ACHN (cell line): Measurements from ENCODE around the gene KIRREL1.
A peak's percentile ranks its signal among the peaks of the same experiment; 100 is the strongest.

ENCODE experiments used
- DNase-seq: peaks from one replicate; pipeline ENCODE4 v3.0.0-alpha.2; 2015
- in situ Hi-C: cut with HindIII; loops from 2 replicates; pipeline ENCODE4 v1.10.0; 2017; ENCODE audit warnings: low sequenced_read_pairs, low pct_ligation_motif_present, low pct_unique_long_range_greater_than_20kb

The KIRREL1 gene

GRCh38 chr1:157968946-157969345 lies 24.5 kb upstream of the KIRREL1 start:
- DNase-seq = peak; percentile 57
- in situ Hi-C loops = loop anchor here (25.0 kb wide), 1 partner anchor 168 kb away; a partner anchor contains a TSS

- in situ Hi-C loops = loop anchor here (25.0 kb wide), 1 partner anchor 167 kb away; a partner anchor contains a TSS
- peak; percentile 79 for DNase-seq
Measured at GRCh38 chr1:157969697-157970485, 23.6 kb upstream of the KIRREL1 start.

- no peak for DNase-seq
- in situ Hi-C loops = loop anchor here (25.0 kb wide), 1 partner anchor 166 kb away; a partner anchor contains a TSS
Measured at GRCh38 chr1:157971769-157972168, 21.7 kb upstream of the KIRREL1 start.

- no peak for DNase-seq
- in situ Hi-C loops = no loop called here
Measured at GRCh38 chr1:157975228-157975950, 18.1 kb upstream of the KIRREL1 start.

- in situ Hi-C loops = no loop called here
- DNase-seq = no peak
Measured at GRCh38 chr1:157976888-157977287, 16.6 kb upstream of the KIRREL1 start.

- DNase-seq = no peak
- in situ Hi-C loops = no loop called here
Measured at GRCh38 chr1:157978586-157979403, 14.7 kb upstream of the KIRREL1 start.

GRCh38 chr1:157982136-157982535 lies 11.3 kb upstream of the KIRREL1 start:
- in situ Hi-C loops = no loop called here
- no peak for DNase-seq

GRCh38 chr1:157983787-157984186 lies 9.7 kb upstream of the KIRREL1 start:
- no peak for DNase-seq
- in situ Hi-C loops = no loop called here

GRCh38 chr1:157984469-157984868 lies 9.0 kb upstream of the KIRREL1 start:
- in situ Hi-C loops = no loop called here
- no peak for DNase-seq

GRCh38 chr1:157985473-157985872 lies 8.0 kb upstream of the KIRREL1 start:
- in situ Hi-C loops = no loop called here
- DNase-seq = no peak

- in situ Hi-C loops = no loop called here
Measured at GRCh38 chr1:157988002-157988401, 5.4 kb upstream of the KIRREL1 start.

GRCh38 chr1:157992031-157992832 lies 1.2 kb upstream of the KIRREL1 start:
- peak; percentile 72 for DNase-seq
- in situ Hi-C loops = no loop called here

More at GRCh38 chr1:157988002-157988401, 5.4 kb upstream of the KIRREL1 start:
- DNase-seq = no peak

GRCh38 chr1:157992833-157993146 lies 655 bp upstream of the KIRREL1 start:
- in situ Hi-C loops = no loop called here
- DNase-seq = no peak

GRCh38 chr1:157993918-157994605 lies 617 bp downstream of the KIRREL1 start:
- in situ Hi-C loops = no loop called here
- DNase-seq = no peak

- in situ Hi-C loops = no loop called here
Measured at GRCh38 chr1:157994704-157995582, 1.5 kb downstream of the KIRREL1 start.

GRCh38 chr1:157995583-157996169 lies 2.2 kb downstream of the KIRREL1 start:
- in situ Hi-C loops = no loop called here
- no peak for DNase-seq

More at GRCh38 chr1:157994704-157995582, 1.5 kb downstream of the KIRREL1 start:
- DNase-seq = peak; percentile 38
